Activated T-cell treated with anti-CD3 and anti-CD28 coated beads for 4 hours (primary cell): Measurements from ENCODE around the gene C11orf54.
A peak's percentile ranks its signal among the peaks of the same experiment; 100 is the strongest.
"Not testable (repeated sequence)": the region's sequence is repeated elsewhere in the genome, so short reads cannot be mapped to it uniquely, and the experiment has no call there.

Source experiments
- DNase-seq: peaks from one replicate; pipeline ENCODE4 v3.0.0-alpha.2; 2020

C11orf54 gene

DNA sequence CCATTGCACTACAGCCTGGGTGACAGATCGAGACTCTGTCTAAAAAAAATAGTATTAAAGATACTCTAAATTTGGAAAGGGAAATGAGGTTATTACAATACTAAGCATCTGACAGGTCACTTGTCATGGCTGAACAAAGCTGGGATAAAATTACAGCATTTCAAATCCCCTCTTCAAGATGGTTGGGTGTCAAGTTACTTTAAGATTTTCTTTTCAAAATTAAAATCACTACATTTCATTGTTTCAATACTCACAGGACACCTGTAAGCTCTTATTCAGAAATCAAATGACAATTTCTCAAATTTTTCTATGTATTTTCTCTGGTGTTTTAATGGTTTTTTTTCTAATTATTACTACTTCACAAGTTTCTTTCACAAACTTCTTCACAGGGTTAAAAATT is 5.8 kb upstream of the C11orf54 start:
- no peak for DNase-seq

GRCh38 chr11:93736129-93736528 is 5.3 kb upstream of the C11orf54 start:
- DNase-seq, result no peak

DNA sequence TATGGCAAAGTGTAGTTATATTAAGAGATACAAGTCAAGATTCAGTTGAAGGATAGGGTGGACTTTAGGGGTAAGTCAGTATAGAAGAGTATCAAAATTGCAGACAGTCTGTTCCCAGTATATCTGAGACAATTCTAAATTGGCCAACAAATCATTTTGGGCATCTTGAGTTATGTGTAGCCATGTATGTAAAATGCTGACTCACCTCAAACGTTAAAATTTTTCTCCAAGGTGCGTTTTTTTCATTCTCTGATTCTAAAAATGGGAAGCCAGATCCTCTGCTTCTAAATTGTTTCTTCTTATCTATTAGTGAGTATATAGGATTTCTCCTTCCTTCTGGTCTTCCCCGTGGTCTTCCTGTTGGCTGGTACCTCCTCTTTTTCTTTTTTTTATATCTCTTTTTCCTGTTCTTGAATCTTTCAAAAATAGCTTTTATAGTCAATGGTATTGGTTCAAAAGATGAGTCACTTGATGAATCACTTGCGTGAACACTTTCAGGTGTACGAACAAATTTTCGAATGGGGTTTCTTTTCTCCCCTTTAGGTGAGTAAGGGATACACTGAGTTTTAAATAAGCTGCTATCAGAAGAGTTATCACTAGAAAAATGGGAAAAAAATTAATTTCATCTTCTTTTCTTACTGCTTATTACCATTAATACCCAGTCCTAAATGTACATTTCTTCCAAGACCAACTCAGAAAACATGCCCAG is 3.4 kb upstream of the C11orf54 start:
- no peak for DNase-seq

GRCh38 chr11:93738647-93739081 is 2.8 kb upstream of the C11orf54 start:
- DNase-seq, result no peak

DNA sequence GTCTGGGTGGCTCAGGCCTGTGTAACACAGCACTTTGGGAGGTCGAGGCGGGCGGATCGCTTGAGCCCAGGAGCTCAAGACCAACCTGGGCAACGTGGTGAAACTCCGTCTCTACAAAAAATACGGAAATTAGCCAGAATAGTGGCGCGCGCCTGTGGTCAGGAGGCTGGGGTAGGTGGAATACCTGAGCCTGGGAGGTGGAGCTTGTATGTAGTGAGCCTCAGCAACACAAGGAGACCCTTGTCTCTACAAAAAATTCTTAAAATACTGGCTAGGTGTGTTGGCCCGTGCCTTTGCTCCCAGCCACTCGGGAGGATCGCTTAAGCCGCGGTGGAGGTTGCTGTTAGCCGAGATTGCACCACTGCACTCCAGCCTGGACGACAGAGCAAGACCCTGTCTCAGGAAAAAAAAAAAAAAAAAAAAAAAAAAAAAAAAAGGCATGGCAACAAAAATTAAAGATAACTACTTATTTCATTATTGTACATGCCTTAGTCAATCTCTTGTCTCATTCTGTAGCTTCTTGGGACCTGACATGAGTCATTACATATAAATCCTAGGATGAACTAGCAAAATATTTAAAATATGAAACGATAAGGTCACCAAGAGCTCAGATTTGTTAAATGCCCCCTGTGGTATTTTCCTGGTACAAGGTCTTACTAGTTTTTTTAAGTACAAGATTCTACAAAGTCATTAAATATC is 1.3 kb upstream of the C11orf54 start:
- DNase-seq, result peak; percentile 20

DNA sequence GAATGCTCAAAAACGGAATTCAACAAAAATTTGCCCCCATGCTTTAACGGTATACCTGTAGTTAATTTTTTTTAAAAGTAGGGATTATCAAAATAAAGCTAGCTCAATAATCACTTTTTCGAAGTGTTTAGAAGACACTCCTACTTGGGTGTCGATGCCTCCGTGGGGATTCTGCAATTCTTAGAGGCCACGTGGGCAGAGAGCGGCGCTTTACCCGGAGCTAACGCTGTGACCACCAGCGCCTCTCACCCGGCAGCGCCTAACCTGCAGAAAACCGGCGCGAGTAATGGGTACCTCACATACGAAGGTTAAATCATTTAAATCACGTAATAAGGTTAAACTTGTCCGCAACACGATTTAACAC is 760 bp upstream of the C11orf54 start:
- DNase-seq, result peak; percentile 52

GRCh38 chr11:93741882-93742226 is 382 bp downstream of the C11orf54 start:
- no peak for DNase-seq

DNA sequence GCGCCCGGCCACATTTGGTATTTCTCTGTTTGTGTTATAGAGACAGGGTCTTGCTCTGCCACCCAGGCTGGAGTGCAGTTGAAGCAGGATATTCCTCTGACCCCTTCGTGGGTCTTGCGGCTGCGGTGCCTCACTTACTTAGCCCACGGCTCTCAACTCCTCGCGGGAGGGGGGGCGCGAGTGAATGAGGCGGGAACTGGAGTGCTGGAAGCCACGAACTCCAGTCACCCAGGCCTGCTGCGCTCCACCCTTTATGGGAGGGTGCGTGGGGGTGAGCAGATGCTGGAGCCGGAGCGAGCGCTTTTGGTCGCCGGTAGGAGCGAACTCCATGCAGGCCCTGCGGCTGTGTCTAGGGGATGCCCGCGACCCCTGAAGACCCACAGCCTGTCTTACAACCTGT is 1.8 kb downstream of the C11orf54 start:
- DNase-seq, result no peak

- DNase-seq, result no peak
These were observed 3.2 kb downstream of the C11orf54 start for GRCh38 chr11:93744669-93745004.

DNA sequence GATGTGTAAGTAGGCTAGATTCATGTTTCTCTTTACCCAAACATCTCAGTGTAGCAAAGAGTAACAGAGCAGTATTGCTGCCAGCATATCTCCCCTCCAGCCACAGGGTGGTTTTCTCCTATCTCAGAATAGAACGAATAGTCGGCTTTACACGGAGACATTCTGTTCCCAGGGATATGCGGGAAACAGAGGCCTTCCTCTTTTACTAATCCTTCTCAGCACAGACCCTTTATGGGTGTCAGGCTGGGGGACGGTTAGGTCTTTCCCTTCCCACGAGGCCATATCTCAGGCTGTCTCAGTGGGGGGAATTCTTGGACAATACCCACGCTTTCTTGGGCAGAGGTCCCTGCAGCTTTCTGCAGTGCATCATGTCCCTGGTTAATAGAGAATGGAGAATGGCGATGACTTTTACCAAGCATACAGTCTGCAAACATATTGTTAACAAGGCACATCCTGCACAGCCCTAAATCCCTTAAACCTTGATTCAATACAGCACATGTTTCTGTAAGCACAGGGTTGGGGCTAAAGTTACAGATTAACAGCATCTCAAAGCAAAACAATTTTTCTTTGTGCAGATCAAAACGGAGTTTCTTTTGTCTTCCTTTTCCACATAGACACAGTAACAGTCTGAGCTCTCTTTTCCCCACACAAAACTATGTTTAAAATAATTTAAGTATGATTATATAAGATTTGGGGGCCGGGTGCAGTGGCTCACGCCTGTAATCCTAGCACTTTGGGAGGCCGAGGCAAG is 3.7 kb downstream of the C11orf54 start:
- not testable (repeated sequence) for DNase-seq

GRCh38 chr11:93746101-93746500 is 4.6 kb downstream of the C11orf54 start:
- DNase-seq, result no peak

GRCh38 chr11:93747122-93747521 is 5.7 kb downstream of the C11orf54 start:
- no peak for DNase-seq

DNA sequence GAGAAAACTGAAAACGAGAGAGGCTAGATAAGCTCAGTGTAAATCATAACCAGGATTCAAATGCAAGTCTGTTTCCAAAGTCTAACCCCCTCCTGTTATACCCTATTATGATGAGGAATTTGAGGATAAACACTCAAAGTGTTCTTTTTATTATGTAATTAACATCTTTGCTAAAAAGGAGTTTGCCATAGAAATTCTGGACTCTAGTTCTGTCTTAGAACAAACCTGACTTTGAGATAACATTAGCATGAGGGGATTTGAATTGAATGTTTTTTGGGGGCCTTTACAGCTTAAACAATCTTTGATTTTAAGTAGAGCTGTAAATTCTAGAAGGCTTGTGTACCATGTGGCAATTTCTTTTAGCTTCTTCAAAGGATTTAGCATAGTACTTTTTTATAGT is 9.5 kb downstream of the C11orf54 start:
- DNase-seq, result no peak

DNA sequence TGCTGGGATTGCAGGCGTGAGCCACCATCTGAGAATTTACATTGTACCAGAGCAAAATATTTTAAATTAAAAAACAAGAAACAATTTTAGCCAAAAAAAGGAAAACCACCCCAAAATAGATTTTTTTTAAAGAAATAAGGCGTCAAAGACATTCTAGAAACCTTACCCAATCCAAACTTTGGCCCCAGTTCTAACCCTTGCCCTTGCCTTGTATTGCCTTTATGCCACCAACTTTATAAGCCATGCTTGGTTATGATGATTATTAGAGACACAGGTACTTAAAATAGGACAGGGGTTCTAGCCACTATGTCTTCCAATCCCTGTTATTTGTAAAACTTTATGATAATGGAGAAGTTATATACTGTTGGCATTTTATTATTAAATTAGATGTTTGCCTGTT is 11.8 kb downstream of the C11orf54 start:
- DNase-seq, result no peak

- no peak for DNase-seq
These were observed 15.3 kb downstream of the C11orf54 start for GRCh38 chr11:93756748-93757147.

- DNase-seq, result no peak
These were observed 15.8 kb downstream of the C11orf54 start for GRCh38 chr11:93757301-93757700.

DNA sequence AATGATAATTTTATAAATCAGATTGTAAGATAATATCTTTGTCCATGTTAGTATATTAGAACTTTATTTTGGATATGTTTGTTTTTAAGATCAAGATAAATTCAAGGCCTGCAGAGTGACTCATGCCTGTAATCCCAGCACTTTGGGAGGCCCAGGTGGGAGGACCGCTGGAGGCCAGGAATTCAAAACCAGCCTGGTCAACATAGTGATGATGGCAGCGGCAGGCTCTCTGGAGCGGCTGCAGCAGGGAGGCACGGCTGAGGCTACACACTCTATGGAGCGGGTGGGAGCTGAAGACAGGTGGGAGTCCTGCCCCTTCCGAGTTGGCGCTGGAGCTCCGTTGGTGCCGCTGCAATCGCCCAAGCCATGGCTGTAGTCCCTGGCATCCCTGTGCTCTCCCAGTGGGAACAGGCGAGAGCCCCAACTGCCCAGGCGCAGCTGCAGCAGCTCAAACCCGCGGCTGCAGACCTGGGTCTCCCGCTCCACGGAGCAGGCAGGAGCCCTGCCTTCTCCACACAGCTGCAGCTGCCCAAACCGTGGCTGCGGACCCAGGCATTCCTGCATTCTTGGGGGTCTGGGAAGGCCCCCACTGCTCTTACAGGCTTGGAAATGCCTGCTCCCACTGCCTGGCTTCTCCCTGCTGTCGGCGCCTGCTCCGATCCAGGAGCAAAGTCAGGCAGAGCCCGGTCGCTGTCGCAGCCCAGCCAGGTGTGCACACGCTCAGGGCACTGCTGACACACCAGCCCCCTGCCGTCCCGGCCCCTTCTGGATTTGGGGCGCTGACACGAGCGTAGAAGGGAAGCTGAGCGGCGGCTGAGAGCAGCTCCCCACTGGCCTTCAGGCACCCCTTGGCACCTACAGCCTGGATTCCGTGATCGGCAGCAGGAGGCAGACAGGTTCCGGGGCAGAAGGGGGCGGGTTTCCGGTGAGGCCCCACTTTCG is 16.7 kb downstream of the C11orf54 start:
- no peak for DNase-seq

DNA sequence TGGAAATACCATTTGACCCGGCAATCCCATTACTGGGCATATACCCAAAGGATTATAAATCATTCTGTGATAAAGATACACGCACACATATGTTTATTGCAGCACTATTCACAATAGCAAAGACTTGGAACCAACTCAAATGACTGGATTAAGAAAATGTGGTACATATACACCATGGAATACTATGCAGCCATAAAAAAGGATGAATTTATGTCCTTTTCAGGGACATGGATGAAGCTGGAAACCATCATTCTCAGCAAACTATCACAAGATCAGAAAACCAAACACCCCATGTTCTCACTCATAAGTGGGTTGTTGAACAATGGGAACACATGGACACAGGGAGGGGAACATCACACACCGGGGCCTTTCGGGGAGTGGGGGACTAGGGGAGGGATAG is 17.7 kb downstream of the C11orf54 start:
- DNase-seq, result not testable (repeated sequence)

GRCh38 chr11:93761910-93762309 is 20.4 kb downstream of the C11orf54 start:
- DNase-seq, result no peak

DNA sequence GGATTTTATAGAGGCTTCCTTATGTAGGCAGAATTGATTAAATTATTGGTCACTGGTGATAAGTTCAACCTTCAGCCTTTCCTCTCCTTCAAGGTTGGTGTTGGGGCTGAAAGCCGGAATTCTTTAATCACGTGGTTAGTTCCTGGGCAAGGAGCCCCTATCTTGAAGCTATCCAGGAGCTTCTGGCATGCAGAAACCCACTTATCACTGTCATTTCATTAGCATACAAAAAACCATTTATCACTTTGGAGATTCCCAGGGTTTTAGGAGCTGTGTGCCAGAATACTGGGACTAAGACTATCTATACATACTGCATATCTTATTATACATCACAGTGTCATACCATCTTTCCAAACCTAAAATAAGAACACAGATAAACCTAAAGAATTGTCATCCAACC is 24.1 kb downstream of the C11orf54 start:
- DNase-seq, result no peak

- DNase-seq, result no peak
These were observed 25.0 kb downstream of the C11orf54 start for GRCh38 chr11:93766504-93766903.

- DNase-seq, result no peak
These were observed 25.5 kb downstream of the C11orf54 start for GRCh38 chr11:93767018-93767417.

- DNase-seq, result no peak
These were observed 28.7 kb downstream of the C11orf54 start for GRCh38 chr11:93770160-93770559.
